ENCODE measurements around the gene KRT27. TPM values are rescaled to one million over a fixed set of nuclear protein-coding genes. Genes with fewer than 3 reads are reported as not detected.

The KRT27 gene
- total RNA-seq, 1 experiment from 2014 or later = not detected

- no peaks in the 10 kb centered on the region for H3K4me1 ChIP-seq (ENCODE audit: low read length)
- no peak overlapping the region for H2AFZ ChIP-seq (ENCODE audit: low read length)
- no peak overlapping the region for H3K4me3 ChIP-seq (ENCODE audit: low read length)
- H4K20me1 ChIP-seq (ENCODE audit: insufficient read depth, low read depth, low read length) = no peaks in the 10 kb centered on the region
- no peak for DNase-seq
- no peaks in the 10 kb centered on the region for H3K9me3 ChIP-seq (ENCODE audit: low read length)
- H3K79me2 ChIP-seq (ENCODE audit: low read length) = no peaks in the 10 kb centered on the region
- no peak overlapping the region for H3K9ac ChIP-seq (ENCODE audit: low read length)
- H3K9me2 ChIP-seq (replicated peaks; ENCODE audit: insufficient read depth, low read length) = no peaks in the 10 kb centered on the region
- no peaks in the 10 kb centered on the region for H3K36me3 ChIP-seq (ENCODE audit: insufficient read depth, low read length)
- no peak overlapping the region for H3K27ac ChIP-seq (ENCODE audit: low read length)
- H3K4me2 ChIP-seq (ENCODE audit: low read depth, low read length, poor library complexity, severe bottlenecking) = no peak overlapping the region
- no peaks in the 10 kb centered on the region for H3K27me3 ChIP-seq (ENCODE audit: low read length)
Observed at GRCh38 chr17:40779181-40779909, 3.0 kb downstream of the KRT27 start.

GRCh38 chr17:40778461-40778860 lies 3.9 kb downstream of the KRT27 start:
- Histone ChIP-seq H3K9me3 (ENCODE audit: low read length) (no peaks in the 10 kb centered on the region), H3K9ac (ENCODE audit: low read length) (no peak overlapping the region), H3K36me3 (ENCODE audit: insufficient read depth, low read length) (no peaks in the 10 kb centered on the region), H3K27me3 (ENCODE audit: low read length) (no peaks in the 10 kb centered on the region), H3K9me2 (replicated peaks; ENCODE audit: insufficient read depth, low read length) (no peaks in the 10 kb centered on the region), H3K4me1 (ENCODE audit: low read length) (no peaks in the 10 kb centered on the region), H3K79me2 (ENCODE audit: low read length) (no peaks in the 10 kb centered on the region), H2AFZ (ENCODE audit: low read length) (no peak overlapping the region), H3K4me3 (ENCODE audit: low read length) (no peak overlapping the region), H3K4me2 (ENCODE audit: low read depth, low read length, poor library complexity, severe bottlenecking) (no peak overlapping the region), H4K20me1 (ENCODE audit: insufficient read depth, low read depth, low read length) (no peaks in the 10 kb centered on the region), H3K27ac (ENCODE audit: low read length) (no peak overlapping the region)
- DNase-seq = no peak

- H3K9ac ChIP-seq (ENCODE audit: low read length) = no peak overlapping the region
- no peaks in the 10 kb centered on the region for H3K9me2 ChIP-seq (replicated peaks; ENCODE audit: insufficient read depth, low read length)
- no peak overlapping the region for H3K27ac ChIP-seq (ENCODE audit: low read length)
- H2AFZ ChIP-seq (ENCODE audit: low read length) = no peak overlapping the region
- no peak overlapping the region for H3K4me3 ChIP-seq (ENCODE audit: low read length)
- no peaks in the 10 kb centered on the region for H3K79me2 ChIP-seq (ENCODE audit: low read length)
- H3K4me1 ChIP-seq (ENCODE audit: low read length) = no peaks in the 10 kb centered on the region
- H3K27me3 ChIP-seq (ENCODE audit: low read length) = no peaks in the 10 kb centered on the region
- no peak for DNase-seq
- H4K20me1 ChIP-seq (ENCODE audit: insufficient read depth, low read depth, low read length) = no peaks in the 10 kb centered on the region
- no peaks in the 10 kb centered on the region for H3K9me3 ChIP-seq (ENCODE audit: low read length)
- no peak overlapping the region for H3K4me2 ChIP-seq (ENCODE audit: low read depth, low read length, poor library complexity, severe bottlenecking)
- no peaks in the 10 kb centered on the region for H3K36me3 ChIP-seq (ENCODE audit: insufficient read depth, low read length)
Observed at GRCh38 chr17:40777971-40778370, 4.4 kb downstream of the KRT27 start.

GRCh38 chr17:40777459-40777858 lies 4.9 kb downstream of the KRT27 start:
- Histone ChIP-seq H4K20me1 (ENCODE audit: insufficient read depth, low read depth, low read length) (no peaks in the 10 kb centered on the region), H3K79me2 (ENCODE audit: low read length) (no peaks in the 10 kb centered on the region), H3K9me2 (replicated peaks; ENCODE audit: insufficient read depth, low read length) (no peaks in the 10 kb centered on the region), H3K27me3 (ENCODE audit: low read length) (no peaks in the 10 kb centered on the region), H3K9ac (ENCODE audit: low read length) (no peak overlapping the region), H2AFZ (ENCODE audit: low read length) (no peak overlapping the region), H3K4me3 (ENCODE audit: low read length) (no peak overlapping the region), H3K27ac (ENCODE audit: low read length) (no peak overlapping the region), H3K9me3 (ENCODE audit: low read length) (no peaks in the 10 kb centered on the region), H3K36me3 (ENCODE audit: insufficient read depth, low read length) (no peaks in the 10 kb centered on the region), H3K4me1 (ENCODE audit: low read length) (no peaks in the 10 kb centered on the region), H3K4me2 (ENCODE audit: low read depth, low read length, poor library complexity, severe bottlenecking) (no peak overlapping the region)
- no peak for DNase-seq

- Histone ChIP-seq H3K4me2 (ENCODE audit: low read depth, low read length, poor library complexity, severe bottlenecking) (no peak overlapping the region), H3K36me3 (ENCODE audit: insufficient read depth, low read length) (no peaks in the 10 kb centered on the region), H3K4me3 (ENCODE audit: low read length) (no peak overlapping the region), H2AFZ (ENCODE audit: low read length) (no peak overlapping the region), H3K27me3 (ENCODE audit: low read length) (no peaks in the 10 kb centered on the region), H3K9me2 (replicated peaks; ENCODE audit: insufficient read depth, low read length) (no peaks in the 10 kb centered on the region), H4K20me1 (ENCODE audit: insufficient read depth, low read depth, low read length) (no peaks in the 10 kb centered on the region), H3K27ac (ENCODE audit: low read length) (no peak overlapping the region), H3K9ac (ENCODE audit: low read length) (no peak overlapping the region), H3K79me2 (ENCODE audit: low read length) (no peaks in the 10 kb centered on the region), H3K9me3 (ENCODE audit: low read length) (no peaks in the 10 kb centered on the region), H3K4me1 (ENCODE audit: low read length) (no peaks in the 10 kb centered on the region)
- no peak for DNase-seq
Observed at GRCh38 chr17:40775945-40776344, 6.4 kb downstream of the KRT27 start.

GRCh38 chr17:40772101-40772500 lies 10.2 kb downstream of the KRT27 start, which contains the start of gene KRT26:
Gene KRT26 (minus strand): TSS chr17:40772201. CDS start chr17:40772113, 88 bp downstream.
- Histone ChIP-seq H3K9me2 (replicated peaks; ENCODE audit: insufficient read depth, low read length) (no peaks in the 10 kb centered on the region), H3K27ac (ENCODE audit: low read length) (no peak within 1 kb of the TSS), H2AFZ (ENCODE audit: low read length) (no peak within 1 kb of the TSS), H3K9me3 (ENCODE audit: low read length) (no peaks in the 10 kb centered on the region), H3K4me3 (ENCODE audit: low read length) (no peak within 1 kb of the TSS), H3K9ac (ENCODE audit: low read length) (no peak within 1 kb of the TSS), H3K4me1 (ENCODE audit: low read length) (no peaks in the 10 kb centered on the region), H3K27me3 (ENCODE audit: low read length) (no peaks in the 10 kb centered on the region), H3K36me3 (ENCODE audit: insufficient read depth, low read length) (no peaks in the 10 kb centered on the region), H3K4me2 (ENCODE audit: low read depth, low read length, poor library complexity, severe bottlenecking) (no peak within 1 kb of the TSS), H3K79me2 (ENCODE audit: low read length) (no peaks in the 10 kb centered on the region), H4K20me1 (ENCODE audit: insufficient read depth, low read depth, low read length) (no peaks in the 10 kb centered on the region)
- no peak for DNase-seq

- H3K9ac ChIP-seq (ENCODE audit: low read length) = no peak overlapping the region
- peaks cover 6% of the 10 kb centered on the region; the same call in 1 of the 2 replicates for H3K27me3 ChIP-seq (ENCODE audit: low read length)
- no peak overlapping the region for H2AFZ ChIP-seq (ENCODE audit: low read length)
- H3K79me2 ChIP-seq (ENCODE audit: low read length) = no peaks in the 10 kb centered on the region
- peaks cover 5% of the 10 kb centered on the region for H3K9me3 ChIP-seq (ENCODE audit: low read length)
- H3K4me1 ChIP-seq (ENCODE audit: low read length) = no peaks in the 10 kb centered on the region
- H3K27ac ChIP-seq (ENCODE audit: low read length) = no peak overlapping the region
- no peaks in the 10 kb centered on the region for H3K9me2 ChIP-seq (replicated peaks; ENCODE audit: insufficient read depth, low read length)
- H3K4me2 ChIP-seq (ENCODE audit: low read depth, low read length, poor library complexity, severe bottlenecking) = no peak overlapping the region
- H3K4me3 ChIP-seq (ENCODE audit: low read length) = no peak overlapping the region
- no peaks in the 10 kb centered on the region for H3K36me3 ChIP-seq (ENCODE audit: insufficient read depth, low read length)
- DNase-seq = no peak
- no peaks in the 10 kb centered on the region for H4K20me1 ChIP-seq (ENCODE audit: insufficient read depth, low read depth, low read length)
Observed at GRCh38 chr17:40765657-40766056, 16.7 kb downstream of the KRT27 start.

GRCh38 chr17:40763752-40764151 lies 18.6 kb downstream of the KRT27 start:
- Histone ChIP-seq H3K4me2 (ENCODE audit: low read depth, low read length, poor library complexity, severe bottlenecking) (no peak overlapping the region), H3K9me3 (ENCODE audit: low read length) (peaks cover 13% of the 10 kb centered on the region), H3K9me2 (replicated peaks; ENCODE audit: insufficient read depth, low read length) (no peaks in the 10 kb centered on the region), H3K36me3 (ENCODE audit: insufficient read depth, low read length) (no peaks in the 10 kb centered on the region), H3K9ac (ENCODE audit: low read length) (no peak overlapping the region), H3K27me3 (ENCODE audit: low read length) (peaks cover 6% of the 10 kb centered on the region; the same call in 1 of the 2 replicates), H3K27ac (ENCODE audit: low read length) (no peak overlapping the region), H3K4me3 (ENCODE audit: low read length) (no peak overlapping the region), H3K4me1 (ENCODE audit: low read length) (no peaks in the 10 kb centered on the region), H3K79me2 (ENCODE audit: low read length) (no peaks in the 10 kb centered on the region), H2AFZ (ENCODE audit: low read length) (no peak overlapping the region), H4K20me1 (ENCODE audit: insufficient read depth, low read depth, low read length) (no peaks in the 10 kb centered on the region)
- DNase-seq = no peak

Data from Karpas-422 (cell line).